Effector memory CD8-positive, alpha-beta T cell (primary cell): ENCODE data around the gene ETS1.

Source experiments
- ATAC-seq: fragments of 150-1000 bp; cut with Tn5 transposase; replicated peaks from 2 replicates; pipeline ENCODE4 v1.10.0; 2021; ENCODE audit warnings: mild to moderate bottlenecking, moderate library complexity
- DNase-seq, 3 experiments: peaks; one replicate each; pipeline ENCODE4 v3.0.0; 2021
- H3K27ac Mint-ChIP-seq, 2 donors: one replicate each; pipeline ENCODE4 v1.8.0; 2022; ENCODE audit warnings: mild to moderate bottlenecking in 2 of 2, mixed read lengths in 2 of 2, moderate library complexity in 2 of 2
- H3K27me3 Mint-ChIP-seq, 2 donors: one replicate each; pipeline ENCODE4 v1.8.0; 2022; ENCODE audit warnings: mixed read lengths in 2 of 2
- H3K36me3 Mint-ChIP-seq: one replicate; pipeline ENCODE4 v1.8.0; 2022; ENCODE audit warnings: mild to moderate bottlenecking, moderate library complexity, mixed read lengths; ENCODE audit not compliant: insufficient read depth
- H3K4me1 Mint-ChIP-seq, 2 donors: one replicate each; pipeline ENCODE4 v1.8.0; 2022; ENCODE audit warnings: low read depth in 2 of 2, mixed read lengths in 2 of 2
- H3K4me3 Mint-ChIP-seq, 2 donors: one replicate each; pipeline ENCODE4 v1.8.0; 2022; ENCODE audit warnings: mild to moderate bottlenecking in 2 of 2, mixed read lengths in 2 of 2, moderate library complexity in 2 of 2
- H3K9me3 Mint-ChIP-seq, 2 donors: one replicate each; pipeline ENCODE4 v1.8.0; 2022; ENCODE audit warnings: mixed read lengths in 2 of 2

Gene ETS1

GRCh38 chr11:128581561-128582272 is 5.6 kb downstream of the ETS1 start:
- ATAC-seq (no peak), DNase-seq (no peak)
- H3K27me3 Mint-ChIP-seq: peaks cover 3 to 4% of the 10 kb centered on the region in 2 donors
- no peaks in the 10 kb centered on the region for H3K9me3 Mint-ChIP-seq
- no peak overlapping the region for H3K4me3 Mint-ChIP-seq
- no peaks in the 10 kb centered on the region for H3K36me3 Mint-ChIP-seq
- H3K4me1 Mint-ChIP-seq: peaks cover 13 to 30% of the 10 kb centered on the region in 2 donors
- H3K27ac Mint-ChIP-seq: no peak overlapping the region

- ATAC-seq (no peak), DNase-seq (no peak)
- no peaks in the 10 kb centered on the region for H3K9me3 Mint-ChIP-seq
- no peak overlapping the region for H3K27ac Mint-ChIP-seq
- peaks cover 5 to 6% of the 10 kb centered on the region in 2 donors for H3K27me3 Mint-ChIP-seq
- no peaks in the 10 kb centered on the region for H3K36me3 Mint-ChIP-seq
- H3K4me3 Mint-ChIP-seq: no peak overlapping the region
- H3K4me1 Mint-ChIP-seq: peaks cover 7 to 23% of the 10 kb centered on the region in 2 donors
Observed at GRCh38 chr11:128580612-128581011, 6.7 kb downstream of the ETS1 start.

- Mint-ChIP-seq H3K27ac (no peak overlapping the region), H3K27me3 (peaks cover 5 to 6% of the 10 kb centered on the region in 2 donors), H3K36me3 (no peaks in the 10 kb centered on the region), H3K4me1 (peaks cover 7 to 23% of the 10 kb centered on the region in 2 donors), H3K4me3 (no peak overlapping the region), H3K9me3 (no peaks in the 10 kb centered on the region)
- no peak for DNase-seq
- ATAC-seq: peak; percentile 29
Observed at GRCh38 chr11:128579798-128580504, 7.4 kb downstream of the ETS1 start.

- no peaks in the 10 kb centered on the region for H3K36me3 Mint-ChIP-seq
- peaks cover 5 to 6% of the 10 kb centered on the region in 2 donors for H3K27me3 Mint-ChIP-seq
- H3K4me1 Mint-ChIP-seq: peaks cover 6 to 22% of the 10 kb centered on the region in 2 donors
- no peak overlapping the region for H3K4me3 Mint-ChIP-seq
- no peak for DNase-seq
- no peak overlapping the region for H3K27ac Mint-ChIP-seq
- H3K9me3 Mint-ChIP-seq: no peaks in the 10 kb centered on the region
- no peak for ATAC-seq
Observed at GRCh38 chr11:128576555-128576954, 10.8 kb downstream of the ETS1 start.

GRCh38 chr11:128575961-128576350 is 11.4 kb downstream of the ETS1 start:
- H3K9me3 Mint-ChIP-seq: no peaks in the 10 kb centered on the region
- DNase-seq (no peak), ATAC-seq (no peak)
- H3K36me3 Mint-ChIP-seq: no peaks in the 10 kb centered on the region
- no peak overlapping the region for H3K4me3 Mint-ChIP-seq
- H3K4me1 Mint-ChIP-seq: peaks cover 6 to 22% of the 10 kb centered on the region in 2 donors
- no peak overlapping the region for H3K27ac Mint-ChIP-seq
- peaks cover 5 to 6% of the 10 kb centered on the region in 2 donors for H3K27me3 Mint-ChIP-seq

- Mint-ChIP-seq H3K27ac (peak overlapping the region in 1 of 2 donors; percentile 14), H3K9me3 (no peaks in the 10 kb centered on the region), H3K4me1 (peaks cover 6 to 17% of the 10 kb centered on the region in 2 donors), H3K4me3 (no peak overlapping the region), H3K36me3 (no peaks in the 10 kb centered on the region), H3K27me3 (peaks cover 5 to 6% of the 10 kb centered on the region in 2 donors)
- DNase-seq (no peak), ATAC-seq (no peak)
Observed at GRCh38 chr11:128575174-128575960, 12.0 kb downstream of the ETS1 start.

GRCh38 chr11:128574576-128575011 is 12.8 kb downstream of the ETS1 start:
- Mint-ChIP-seq H3K27ac (peak overlapping the region in 1 of 2 donors; percentile 14), H3K27me3 (peaks cover 5 to 6% of the 10 kb centered on the region in 2 donors), H3K4me3 (no peak overlapping the region), H3K36me3 (peaks cover 3% of the 10 kb centered on the region), H3K9me3 (no peaks in the 10 kb centered on the region), H3K4me1 (peaks cover 4 to 10% of the 10 kb centered on the region in 2 donors)
- no peak for ATAC-seq
- no peak for DNase-seq

GRCh38 chr11:128573638-128574037 is 13.7 kb downstream of the ETS1 start:
- H3K27ac Mint-ChIP-seq: no peak overlapping the region
- DNase-seq: no peak
- H3K4me1 Mint-ChIP-seq: peaks cover 7 to 9% of the 10 kb centered on the region in 2 donors
- ATAC-seq: no peak
- H3K4me3 Mint-ChIP-seq: no peak overlapping the region
- H3K36me3 Mint-ChIP-seq: peaks cover 3% of the 10 kb centered on the region
- H3K9me3 Mint-ChIP-seq: no peaks in the 10 kb centered on the region
- H3K27me3 Mint-ChIP-seq: peaks cover 5 to 6% of the 10 kb centered on the region in 2 donors

- DNase-seq (no peak), ATAC-seq (no peak)
- peaks cover 9 to 12% of the 10 kb centered on the region in 2 donors for H3K4me1 Mint-ChIP-seq
- H3K4me3 Mint-ChIP-seq: no peak overlapping the region
- no peaks in the 10 kb centered on the region for H3K9me3 Mint-ChIP-seq
- no peak overlapping the region for H3K27ac Mint-ChIP-seq
- peaks cover 3% of the 10 kb centered on the region for H3K36me3 Mint-ChIP-seq
- H3K27me3 Mint-ChIP-seq: peaks cover 5 to 6% of the 10 kb centered on the region in 2 donors
Observed at GRCh38 chr11:128572965-128573364, 14.4 kb downstream of the ETS1 start.

- DNase-seq: no peak
- Mint-ChIP-seq H3K9me3 (no peaks in the 10 kb centered on the region), H3K36me3 (peaks cover 3% of the 10 kb centered on the region), H3K4me1 (peaks cover 16 to 17% of the 10 kb centered on the region in 2 donors), H3K27me3 (no peaks in the 10 kb centered on the region), H3K27ac (no peak overlapping the region), H3K4me3 (no peak overlapping the region)
- no peak for ATAC-seq
Observed at GRCh38 chr11:128570632-128571031, 16.7 kb downstream of the ETS1 start.

- Mint-ChIP-seq H3K36me3 (peaks cover 3% of the 10 kb centered on the region), H3K4me1 (peaks cover 10 to 11% of the 10 kb centered on the region in 2 donors), H3K27me3 (no peaks in the 10 kb centered on the region), H3K27ac (no peak overlapping the region), H3K4me3 (no peak overlapping the region), H3K9me3 (no peaks in the 10 kb centered on the region)
- DNase-seq: no peak
- ATAC-seq: no peak
Observed at GRCh38 chr11:128569291-128569690, 18.1 kb downstream of the ETS1 start.

- Mint-ChIP-seq H3K9me3 (no peaks in the 10 kb centered on the region), H3K27ac (peak overlapping the region; percentile 10 to 56), H3K4me1 (peaks cover 15 to 17% of the 10 kb centered on the region in 2 donors), H3K36me3 (peaks cover 3% of the 10 kb centered on the region), H3K27me3 (no peaks in the 10 kb centered on the region), H3K4me3 (no peak overlapping the region)
- ATAC-seq: no peak
- no peak for DNase-seq
Observed at GRCh38 chr11:128568166-128568778, 19.1 kb downstream of the ETS1 start.

GRCh38 chr11:128567130-128567529 is 20.2 kb downstream of the ETS1 start:
- Mint-ChIP-seq H3K9me3 (no peaks in the 10 kb centered on the region), H3K36me3 (peaks cover 3% of the 10 kb centered on the region), H3K27me3 (no peaks in the 10 kb centered on the region), H3K4me1 (peaks cover 15 to 17% of the 10 kb centered on the region in 2 donors), H3K27ac (no peak overlapping the region), H3K4me3 (no peak overlapping the region)
- DNase-seq (no peak), ATAC-seq (no peak)
